HG03064 (cell line): Measurements from ENCODE around the gene TAAR9.

Experiments used
- ATAC-seq: cut with Tn5 transposase; IDR thresholded peaks from one replicate; pipeline ENCODE4 v1.9.1; 2021; ENCODE audit warnings: low read depth; ENCODE audit not compliant: unreplicated experiment

Gene TAAR9

DNA sequence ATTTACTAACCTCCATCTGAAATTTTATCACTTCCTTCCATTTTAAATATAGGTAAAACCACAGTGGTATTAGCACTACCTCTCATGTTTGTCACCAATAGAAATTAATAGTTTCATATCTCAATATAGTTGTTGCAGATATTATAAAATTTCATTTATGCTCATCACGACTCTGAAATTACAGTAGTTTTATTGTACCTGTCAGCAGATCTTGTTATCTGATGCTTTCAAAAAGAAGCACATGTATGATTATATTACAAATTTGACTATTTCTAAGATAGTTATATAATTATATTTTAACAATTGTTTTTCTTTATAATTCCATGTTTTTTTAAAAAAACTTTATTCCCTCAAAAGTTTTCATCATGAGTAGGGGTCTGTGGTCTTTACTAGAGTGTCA, 46.6 kb downstream of the TAAR9 start:
- ATAC-seq: no peak

DNA sequence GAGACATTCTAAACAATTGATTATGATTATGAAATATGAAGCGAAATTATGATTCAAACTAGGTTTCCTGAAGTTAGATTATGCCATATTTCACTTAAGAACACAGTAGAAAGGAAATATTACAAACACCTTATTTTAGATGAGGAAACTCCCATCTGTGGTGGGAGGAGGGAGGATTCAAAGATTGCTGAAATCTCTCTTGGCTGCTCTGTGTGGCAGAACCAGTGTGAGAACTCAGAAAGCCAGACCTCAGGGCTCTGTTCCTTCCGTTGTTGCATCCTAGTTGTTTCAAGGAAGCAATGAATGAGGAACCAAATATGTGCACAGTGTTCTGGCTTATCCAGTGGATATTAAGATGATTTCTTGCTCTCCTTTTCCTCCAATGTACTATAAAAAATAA, 49.3 kb downstream of the TAAR9 start:
- no peak for ATAC-seq
